Esophagus muscularis mucosa (tissue), 3 donors: Measurements from ENCODE around the gene CIDEB.

Experiments used
- POLR2A ChIP-seq: fragments of 450-650 bp; IDR thresholded peaks from one replicate; pipeline ENCODE4 v1.6.1; 2017; ENCODE audit warnings: antibody characterized with exemption, moderate library complexity, mild to moderate bottlenecking, low read depth
- POLR2AphosphoS5 ChIP-seq, 2 donors: sonication (generic); formaldehyde crosslinking; IDR thresholded peaks; one replicate each; pipeline ENCODE4 v1.6.1; 2017; ENCODE audit warnings: antibody characterized with exemption in 2 of 2
- TF ChIP-seq, protein P1 (sequence below), 3 experiments: fragments of 200-600 bp in 2 of 3; fragments of 450-650 bp in 1 of 3; sonication (generic) in 2 of 3; IDR thresholded peaks; one replicate each; pipeline ENCODE4 v1.5.1; 2017 to 2019; ENCODE audit warnings: antibody characterized with exemption in 3 of 3, mild to moderate bottlenecking in 2 of 3, moderate library complexity in 1 of 3

DNA sequence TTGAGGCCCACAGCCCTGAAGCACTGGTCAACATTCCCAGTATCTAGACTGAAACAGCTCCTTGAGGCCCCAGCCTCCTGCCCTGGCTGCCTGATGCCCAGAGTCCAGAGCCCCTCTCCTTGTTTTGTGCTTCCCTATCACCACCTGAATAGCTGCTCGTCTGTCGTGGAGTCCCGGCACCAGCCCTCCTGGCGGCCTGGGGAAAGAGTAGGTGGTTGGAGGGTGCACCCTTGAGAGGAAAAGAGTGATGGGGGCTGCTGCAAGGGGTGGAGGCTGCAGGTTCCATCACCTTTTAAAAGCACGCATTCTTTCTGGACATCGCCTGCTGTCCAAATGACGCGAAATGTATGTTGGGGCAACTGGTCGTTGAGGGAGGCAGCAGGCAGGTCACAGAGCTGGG lies 39.6 kb downstream of the CIDEB start:
- TF ChIP-seq POLR2A (no peak), POLR2AphosphoS5 (IDR thresholded peaks at IDR 0.05) (no peak)
- TF ChIP-seq, protein P1, sequence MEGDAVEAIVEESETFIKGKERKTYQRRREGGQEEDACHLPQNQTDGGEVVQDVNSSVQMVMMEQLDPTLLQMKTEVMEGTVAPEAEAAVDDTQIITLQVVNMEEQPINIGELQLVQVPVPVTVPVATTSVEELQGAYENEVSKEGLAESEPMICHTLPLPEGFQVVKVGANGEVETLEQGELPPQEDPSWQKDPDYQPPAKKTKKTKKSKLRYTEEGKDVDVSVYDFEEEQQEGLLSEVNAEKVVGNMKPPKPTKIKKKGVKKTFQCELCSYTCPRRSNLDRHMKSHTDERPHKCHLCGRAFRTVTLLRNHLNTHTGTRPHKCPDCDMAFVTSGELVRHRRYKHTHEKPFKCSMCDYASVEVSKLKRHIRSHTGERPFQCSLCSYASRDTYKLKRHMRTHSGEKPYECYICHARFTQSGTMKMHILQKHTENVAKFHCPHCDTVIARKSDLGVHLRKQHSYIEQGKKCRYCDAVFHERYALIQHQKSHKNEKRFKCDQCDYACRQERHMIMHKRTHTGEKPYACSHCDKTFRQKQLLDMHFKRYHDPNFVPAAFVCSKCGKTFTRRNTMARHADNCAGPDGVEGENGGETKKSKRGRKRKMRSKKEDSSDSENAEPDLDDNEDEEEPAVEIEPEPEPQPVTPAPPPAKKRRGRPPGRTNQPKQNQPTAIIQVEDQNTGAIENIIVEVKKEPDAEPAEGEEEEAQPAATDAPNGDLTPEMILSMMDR (IDR thresholded peaks at IDR 0.05): no peak
